NCI-H128 (cell line): ENCODE measurements around the gene CLIC3.
"Not testable (repeated sequence)": the region's sequence is repeated elsewhere in the genome, so short reads cannot be mapped to it uniquely, and the experiment has no call there.

ENCODE experiments used
- DNase-seq: peaks from one replicate; lab custom pipeline; 2025; ENCODE audit not compliant: unreplicated experiment; lab: John Stamatoyannopoulos, UW

The CLIC3 gene

DNA sequence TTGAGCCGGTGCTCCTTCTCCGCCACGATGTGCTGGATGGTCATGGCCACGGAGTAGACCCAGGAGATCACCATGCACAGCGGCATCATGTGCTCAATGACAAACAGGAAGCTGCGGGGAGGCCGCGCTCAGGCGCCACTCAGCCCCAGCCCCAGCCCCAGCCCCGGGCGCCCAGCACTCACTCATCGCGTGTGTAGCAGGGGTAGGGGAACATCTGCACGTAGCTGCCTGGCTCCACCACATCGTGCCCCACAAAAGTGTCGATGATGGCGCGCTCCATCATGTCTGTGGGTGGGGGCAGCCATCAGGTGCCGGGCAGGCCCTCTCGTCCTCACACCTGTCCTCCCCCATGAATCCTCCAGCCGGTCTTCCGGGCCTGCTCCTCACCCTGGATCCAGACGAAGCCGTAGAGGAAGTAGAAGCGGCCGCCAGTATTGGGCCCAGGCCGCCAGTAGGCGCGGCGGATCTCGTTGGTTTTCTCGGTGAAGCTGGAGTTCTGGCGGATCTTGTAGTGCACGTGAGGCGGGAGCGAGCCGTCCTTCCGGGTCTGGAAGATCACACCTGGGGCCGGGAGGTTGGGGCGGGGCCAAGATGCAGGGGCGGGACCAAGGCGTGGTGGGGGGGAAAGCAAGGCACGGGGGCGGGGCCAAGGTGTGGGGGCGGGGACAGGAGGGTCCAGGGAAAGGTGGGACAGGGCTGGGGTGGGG is 21.6 kb upstream of the CLIC3 start:
- DNase-seq: no peak

DNA sequence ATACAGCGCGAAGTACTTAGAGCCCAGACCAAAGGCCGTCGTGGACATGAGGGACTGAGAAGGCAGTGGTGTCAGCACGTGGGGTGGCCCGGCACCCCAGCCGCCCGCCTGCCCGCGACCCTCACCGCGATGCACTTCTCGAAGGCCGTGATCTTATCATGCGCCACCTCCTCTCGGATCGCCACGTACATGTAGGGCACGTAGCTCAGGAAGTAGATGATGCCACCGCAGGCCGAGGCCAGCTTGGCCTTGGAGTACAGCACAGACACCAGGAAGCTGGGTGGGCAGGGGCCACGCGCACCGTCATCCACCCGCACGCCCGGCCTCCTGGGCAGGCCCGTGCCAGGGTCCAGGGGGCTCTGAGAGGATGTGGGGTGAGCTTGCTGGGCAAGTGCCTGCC is 20.7 kb upstream of the CLIC3 start:
- DNase-seq: no peak

DNA sequence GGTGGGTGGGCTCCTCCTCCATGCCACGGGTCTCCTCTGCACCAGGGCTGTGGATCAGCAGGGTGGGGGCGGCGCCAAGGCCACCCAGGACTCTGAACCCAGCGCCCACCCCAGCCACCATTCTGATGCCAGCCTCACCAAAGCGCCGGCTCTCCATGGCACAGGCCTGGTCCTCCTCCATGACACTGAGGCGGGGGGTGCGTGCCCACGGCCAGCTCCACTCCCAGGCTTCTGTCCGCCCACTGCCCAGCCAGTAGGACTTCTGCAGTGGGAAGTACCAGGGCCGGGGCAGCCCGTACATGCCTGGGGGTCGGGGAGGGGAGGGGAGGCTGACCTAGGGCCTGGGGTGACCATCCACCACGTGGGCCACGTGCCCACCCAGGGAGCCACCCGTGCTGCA is 20.1 kb upstream of the CLIC3 start:
- DNase-seq: no peak

- DNase-seq: no peak
Measured at GRCh38 chr9:137015976-137016375, 19.6 kb upstream of the CLIC3 start.

GRCh38 chr9:137015540-137015930 is 19.2 kb upstream of the CLIC3 start:
- no peak for DNase-seq

DNA sequence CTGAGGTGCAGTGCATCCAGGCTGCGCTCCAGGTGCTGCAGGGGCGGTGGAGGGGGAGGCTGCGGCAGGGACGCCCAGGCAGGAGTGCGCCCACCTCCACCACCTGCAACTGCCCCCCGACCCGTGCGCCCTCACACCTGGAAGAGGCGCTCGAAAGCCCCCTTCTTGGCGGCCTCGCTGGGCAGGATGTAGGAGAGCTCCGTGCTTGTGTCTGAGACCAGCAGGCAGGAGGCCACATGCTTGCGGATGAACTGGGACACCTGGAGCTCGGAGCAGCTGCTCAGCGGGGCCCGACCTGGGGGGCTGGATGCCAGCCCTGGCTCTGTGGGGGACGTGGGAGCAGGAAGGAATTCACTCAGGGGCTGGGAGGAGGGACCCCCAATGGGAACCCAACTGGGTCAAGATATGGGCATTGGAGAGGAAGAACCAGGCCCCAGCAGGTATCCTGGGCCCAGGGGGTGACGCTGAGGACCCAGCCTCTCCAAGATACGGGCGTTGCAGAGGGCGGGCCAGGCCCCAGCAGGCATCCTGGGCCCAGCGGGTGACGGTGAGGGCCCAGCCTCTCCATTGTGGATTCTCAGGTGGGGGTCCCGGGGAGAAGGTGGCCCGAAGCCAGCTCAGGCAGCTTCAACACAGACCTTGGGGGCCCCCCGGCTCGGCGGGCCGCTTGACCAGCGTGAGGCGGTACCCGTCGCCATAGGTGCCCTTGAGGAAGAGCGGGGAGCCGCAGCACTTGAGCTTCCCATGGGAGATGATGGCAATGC is 18.6 kb upstream of the CLIC3 start:
- DNase-seq: no peak

GRCh38 chr9:137014166-137014565 is 17.8 kb upstream of the CLIC3 start:
- no peak for DNase-seq

DNA sequence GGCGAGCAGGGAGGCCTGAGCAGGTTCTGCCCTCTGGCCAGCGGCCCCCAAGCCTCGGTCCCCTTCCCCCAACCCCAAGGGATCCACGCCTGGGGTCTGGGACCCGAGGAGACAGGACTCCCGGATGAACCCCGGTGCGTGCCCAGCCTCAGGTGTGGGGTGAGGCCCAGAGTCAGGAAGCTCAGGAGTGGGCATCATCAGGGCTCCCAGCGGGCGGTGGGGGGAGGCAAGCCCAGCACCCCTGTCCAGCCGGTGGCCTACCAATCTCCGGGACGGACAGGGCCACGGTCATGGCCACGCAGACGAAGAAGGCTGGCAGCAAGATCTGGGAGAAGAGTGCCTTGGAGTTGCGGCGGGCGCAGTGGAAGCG is 17.2 kb upstream of the CLIC3 start:
- no peak for DNase-seq

DNA sequence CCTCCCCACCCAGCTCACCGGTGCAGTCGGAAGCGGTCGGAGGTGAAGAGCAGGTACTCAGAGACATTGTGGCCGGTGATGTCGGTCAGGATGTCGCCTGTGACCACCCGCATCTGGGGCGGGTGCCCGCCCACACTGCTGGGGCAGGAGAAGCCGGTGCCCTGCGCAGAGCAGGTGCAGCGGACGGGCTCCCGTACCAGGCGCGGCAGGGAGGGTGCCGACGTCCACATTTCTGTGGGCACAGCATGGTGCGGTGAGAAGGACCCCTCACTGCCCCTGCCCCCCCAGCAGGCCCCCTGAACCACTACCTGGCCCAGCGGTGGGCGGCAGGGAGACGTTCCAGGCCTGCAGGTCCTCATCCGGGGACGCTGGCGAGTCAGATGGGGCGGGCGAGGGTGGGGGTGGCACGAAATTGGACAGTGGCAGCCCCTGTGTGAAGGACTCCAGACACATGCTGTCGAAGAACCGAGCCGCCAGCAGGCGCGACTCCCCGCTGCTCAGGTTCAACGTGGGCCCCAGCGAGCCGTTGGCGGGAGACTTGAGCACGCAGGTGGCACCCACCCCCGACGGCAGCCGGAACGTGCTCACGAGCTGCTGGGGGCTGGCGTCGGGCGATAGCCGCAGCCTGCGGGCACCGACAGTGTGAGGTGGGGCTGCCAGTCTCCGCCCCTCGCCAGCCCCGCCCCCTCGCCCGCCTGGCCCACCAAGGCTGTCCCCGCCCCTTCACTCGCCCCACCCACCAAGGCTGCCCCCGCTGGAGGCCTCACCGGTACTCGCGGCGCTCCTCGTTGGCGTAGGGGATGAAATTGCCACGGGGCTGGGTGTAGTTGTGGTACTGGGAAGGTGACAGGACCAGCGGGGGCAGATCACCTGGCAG is 16.6 kb upstream of the CLIC3 start:
- no peak for DNase-seq

GRCh38 chr9:137011907-137012675 is 15.7 kb upstream of the CLIC3 start:
- no peak for DNase-seq

GRCh38 chr9:137011156-137011555 is 14.8 kb upstream of the CLIC3 start:
- no peak for DNase-seq

DNA sequence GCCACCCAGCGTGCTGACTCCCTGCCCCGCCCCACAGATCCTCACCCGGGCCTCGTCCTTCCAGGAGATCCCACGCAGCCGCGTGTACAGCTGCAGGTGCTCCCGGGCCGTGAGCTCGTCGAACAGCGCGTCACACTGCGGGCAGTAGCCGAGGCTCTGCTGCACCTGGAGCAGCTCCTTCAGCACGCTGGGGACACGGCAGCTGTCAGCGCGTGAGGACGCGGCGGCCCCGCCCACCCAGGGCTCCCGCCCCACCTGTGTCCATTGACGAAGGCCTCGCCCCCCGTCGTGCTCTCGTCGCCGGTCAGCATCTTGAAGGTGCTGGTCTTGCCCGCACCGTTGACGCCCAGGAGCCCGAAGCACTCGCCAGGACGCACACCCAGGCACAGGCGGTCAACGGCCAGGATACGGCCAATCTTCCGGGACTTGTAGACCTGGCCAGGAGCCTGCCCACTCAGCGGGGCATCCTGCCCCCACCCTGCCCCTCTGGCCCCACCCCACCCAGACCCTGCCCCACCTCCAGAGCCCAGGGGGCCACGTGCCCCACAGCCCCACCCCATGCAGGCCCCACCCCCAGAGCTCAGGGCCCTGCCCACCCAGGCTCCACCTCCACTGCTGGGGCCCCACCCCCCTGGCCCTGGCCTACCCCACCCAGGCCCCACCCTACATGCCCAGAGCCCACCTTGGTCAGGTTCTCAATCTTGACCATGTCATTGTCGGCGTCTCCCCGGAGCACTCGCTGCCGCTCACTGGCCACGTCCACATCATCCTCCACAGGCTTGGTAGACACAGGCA is 13.8 kb upstream of the CLIC3 start:
- no peak for DNase-seq

DNA sequence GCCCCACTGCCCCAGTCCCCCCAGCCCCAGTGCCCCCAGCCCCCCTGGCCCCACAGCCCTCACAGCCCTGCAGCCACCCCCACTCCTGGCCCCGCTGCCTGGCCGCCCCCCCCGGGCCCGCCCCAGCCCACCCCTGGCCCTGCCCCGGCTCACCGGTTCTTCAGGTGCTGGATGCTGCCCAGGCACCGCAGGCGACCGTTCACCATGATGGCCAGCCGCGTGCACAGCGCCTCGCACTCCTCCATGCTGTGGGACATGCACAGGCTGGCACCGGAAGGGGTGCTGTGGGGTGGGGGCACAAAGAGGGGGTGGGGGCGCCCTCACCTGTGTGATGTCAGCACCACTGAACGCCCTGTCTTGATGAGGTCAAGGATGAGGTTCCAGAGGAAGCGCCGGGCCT is 12.8 kb upstream of the CLIC3 start:
- no peak for DNase-seq

DNA sequence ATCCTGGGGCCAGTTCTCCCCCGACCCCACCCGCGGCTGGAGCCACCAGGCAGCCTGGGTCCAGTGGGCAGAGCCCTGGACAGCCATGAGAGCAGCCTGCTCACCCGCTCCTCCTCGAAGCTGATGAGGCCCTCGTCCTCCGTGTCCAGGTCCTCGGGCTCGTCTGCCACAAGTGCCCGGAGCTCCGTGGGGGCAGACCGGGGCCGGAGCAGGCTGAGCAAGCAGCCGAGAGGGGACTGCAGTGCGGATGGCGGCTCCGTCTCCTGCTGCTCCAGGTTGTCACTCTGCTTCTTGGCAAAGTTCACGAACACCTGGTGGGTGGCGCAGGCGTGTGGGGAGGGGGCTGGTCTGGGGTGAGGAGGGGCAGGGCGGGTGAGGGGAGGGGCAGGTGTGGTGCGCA is 11.9 kb upstream of the CLIC3 start:
- DNase-seq: no peak

GRCh38 chr9:137007816-137008270 is 11.5 kb upstream of the CLIC3 start:
- DNase-seq: no peak

DNA sequence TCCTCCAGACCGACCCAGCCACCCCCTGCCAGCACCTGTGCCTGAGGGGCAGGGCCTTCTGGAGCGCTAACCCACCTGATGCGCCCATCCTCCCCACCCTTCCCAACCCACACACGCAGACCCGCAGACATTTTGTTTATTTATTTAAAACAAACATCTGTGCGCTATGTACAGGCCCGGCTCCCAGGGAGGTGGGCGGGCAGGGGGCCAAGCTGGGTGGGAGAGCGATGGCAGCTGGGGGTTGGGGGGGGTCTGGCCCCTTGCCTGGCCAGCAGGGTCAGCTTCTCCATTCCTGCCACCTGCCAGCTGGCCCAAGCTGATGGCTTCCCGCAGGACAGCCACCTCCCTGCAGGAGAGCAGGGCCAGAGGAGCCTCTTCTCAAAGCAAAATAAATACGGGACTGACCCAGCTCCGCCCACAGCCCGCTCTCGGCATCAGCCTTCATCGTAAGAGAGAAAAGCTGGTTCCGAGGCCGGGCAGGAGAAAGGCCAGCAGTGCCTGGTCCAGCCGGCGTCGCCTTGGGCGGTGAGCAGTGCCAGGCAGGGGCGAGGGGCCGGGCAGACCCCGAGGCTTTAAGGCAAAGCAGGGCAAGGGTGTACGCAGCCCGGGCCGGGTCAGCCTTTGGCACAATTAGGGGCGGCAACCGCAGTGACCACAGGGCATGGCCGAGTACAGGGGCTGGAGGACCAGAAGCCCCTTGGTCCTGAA is 10.9 kb upstream of the CLIC3 start:
- DNase-seq: no peak

- DNase-seq: no peak
Measured at GRCh38 chr9:137006116-137007003, 10.0 kb upstream of the CLIC3 start.

DNA sequence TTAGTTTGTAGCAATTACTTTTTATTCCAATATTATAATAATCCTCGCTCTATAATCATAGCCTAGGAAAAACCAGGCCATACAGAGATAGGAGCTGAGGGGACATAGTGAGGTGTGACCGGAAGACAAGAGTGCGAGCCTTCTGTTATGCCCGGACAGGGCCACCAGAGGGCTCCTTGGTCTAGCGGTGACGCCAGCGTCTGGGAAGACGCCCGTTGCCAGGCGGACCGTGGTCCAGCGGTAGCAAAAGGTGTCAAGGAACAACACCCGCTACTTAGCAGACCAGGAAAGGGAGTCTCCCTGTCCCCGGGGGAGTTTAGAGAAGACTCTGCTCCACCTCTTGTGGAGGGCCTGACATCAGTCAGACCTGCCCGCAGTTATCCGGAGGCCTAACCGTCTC is 7.9 kb upstream of the CLIC3 start:
- DNase-seq: not testable (repeated sequence)

DNA sequence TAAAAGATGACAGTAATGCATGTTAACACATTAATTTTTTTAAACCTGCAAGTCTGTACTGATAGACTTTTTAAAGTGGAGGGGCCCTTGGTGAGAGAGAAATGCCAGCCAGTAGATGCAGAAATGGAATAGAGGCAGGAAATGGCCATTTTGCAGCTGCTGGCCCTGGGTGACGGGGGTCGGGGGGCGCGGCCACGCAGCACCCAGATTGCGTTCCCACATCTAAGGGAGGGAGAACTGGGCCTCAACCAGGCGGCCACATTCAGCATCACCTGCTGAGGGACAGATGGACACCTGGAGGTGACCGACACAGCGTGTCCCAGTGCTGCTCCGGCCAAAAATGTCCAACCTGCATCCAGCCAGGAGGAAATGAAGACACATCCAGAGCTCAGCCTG is 6.3 kb upstream of the CLIC3 start:
- DNase-seq: no peak
